Right atrium auricular region (tissue), 2 donors: ENCODE measurements around the gene PLCD3. TPM values are rescaled to one million over a fixed set of nuclear protein-coding genes. Genes with fewer than 3 reads are reported as not detected.

Experiments used
- DNase-seq: peaks from one replicate; pipeline ENCODE4 v3.0.0-alpha.2; 2019; ENCODE audit warnings: low spot score
- H3K27ac ChIP-seq, 2 donors: fragments of 200-600 bp; sonication (generic); 1 replicate in 1 of 2; 2 replicates in 1 of 2; pipeline ENCODE4 v1.5.1; 2016 to 2019
- H3K27me3 ChIP-seq, 2 donors: fragments of 200-600 bp; sonication (generic); one replicate each; pipeline versions ENCODE4 v1.5.1 to v1.6.0; 2017 to 2019
- H3K36me3 ChIP-seq: fragments of 200-600 bp; sonication (generic); one replicate; pipeline ENCODE4 v1.5.1; 2016
- H3K4me1 ChIP-seq, 2 donors: fragments of 200-600 bp; sonication (generic); one replicate each; pipeline versions ENCODE4 v1.5.1 to v1.6.0; 2017 to 2019
- H3K4me3 ChIP-seq, 2 donors: fragments of 200-600 bp; sonication (generic); 1 replicate in 1 of 2; 2 replicates in 1 of 2; pipeline ENCODE4 v1.5.1; 2017 to 2019; ENCODE audit warnings: mild to moderate bottlenecking in 1 of 2, moderate library complexity in 1 of 2
- H3K9me3 ChIP-seq, 2 donors: fragments of 200-600 bp; sonication (generic); one replicate each; pipeline ENCODE4 v1.5.1; 2019
- CTCF ChIP-seq, 2 donors: fragments of 200-600 bp; sonication (generic); IDR thresholded peaks; one replicate each; pipeline ENCODE4 v1.5.1; 2019; ENCODE audit warnings: antibody characterized with exemption in 2 of 2
- total RNA-seq, 2 donors: library from RNA; depleted of rRNA; stranded (reverse); fragments of >200 nt; gene quantifications; one replicate each; pipeline ENCODE4 v1.1.0, GENCODE V29; 2016

PLCD3 gene
- total RNA-seq, 2 donors from 2014 or later: 102 to 156 TPM

- Histone ChIP-seq H3K27ac (no peak overlapping the region), H3K4me3 (no peak overlapping the region), H3K9me3 (no peaks in the 10 kb centered on the region), H3K4me1 (peaks cover 0 to 27% of the 10 kb centered on the region in 2 donors), H3K27me3 (no peaks in the 10 kb centered on the region), H3K36me3 (no peaks in the 10 kb centered on the region)
- no peak for DNase-seq
- no peak for TF ChIP-seq CTCF (IDR thresholded peaks at IDR 0.05)
Measured at GRCh38 chr17:45138911-45139532, 6.7 kb upstream of the PLCD3 start.

GRCh38 chr17:45137561-45138305 lies 5.4 kb upstream of the PLCD3 start:
- Histone ChIP-seq H3K36me3 (no peaks in the 10 kb centered on the region), H3K4me1 (peaks cover 0 to 18% of the 10 kb centered on the region in 2 donors), H3K9me3 (no peaks in the 10 kb centered on the region), H3K27ac (no peak overlapping the region), H3K27me3 (no peaks in the 10 kb centered on the region), H3K4me3 (no peak overlapping the region)
- no peak for TF ChIP-seq CTCF (IDR thresholded peaks at IDR 0.05)
- no peak for DNase-seq

- no peak overlapping the region for H3K4me3 ChIP-seq
- no peak for DNase-seq
- peaks cover 0 to 18% of the 10 kb centered on the region in 2 donors for H3K4me1 ChIP-seq
- no peak overlapping the region for H3K27ac ChIP-seq
- no peaks in the 10 kb centered on the region for H3K9me3 ChIP-seq
- H3K36me3 ChIP-seq: no peaks in the 10 kb centered on the region
- no peaks in the 10 kb centered on the region for H3K27me3 ChIP-seq
- no peak for TF ChIP-seq CTCF (IDR thresholded peaks at IDR 0.05)
Measured at GRCh38 chr17:45136846-45137560, 4.7 kb upstream of the PLCD3 start.

DNA sequence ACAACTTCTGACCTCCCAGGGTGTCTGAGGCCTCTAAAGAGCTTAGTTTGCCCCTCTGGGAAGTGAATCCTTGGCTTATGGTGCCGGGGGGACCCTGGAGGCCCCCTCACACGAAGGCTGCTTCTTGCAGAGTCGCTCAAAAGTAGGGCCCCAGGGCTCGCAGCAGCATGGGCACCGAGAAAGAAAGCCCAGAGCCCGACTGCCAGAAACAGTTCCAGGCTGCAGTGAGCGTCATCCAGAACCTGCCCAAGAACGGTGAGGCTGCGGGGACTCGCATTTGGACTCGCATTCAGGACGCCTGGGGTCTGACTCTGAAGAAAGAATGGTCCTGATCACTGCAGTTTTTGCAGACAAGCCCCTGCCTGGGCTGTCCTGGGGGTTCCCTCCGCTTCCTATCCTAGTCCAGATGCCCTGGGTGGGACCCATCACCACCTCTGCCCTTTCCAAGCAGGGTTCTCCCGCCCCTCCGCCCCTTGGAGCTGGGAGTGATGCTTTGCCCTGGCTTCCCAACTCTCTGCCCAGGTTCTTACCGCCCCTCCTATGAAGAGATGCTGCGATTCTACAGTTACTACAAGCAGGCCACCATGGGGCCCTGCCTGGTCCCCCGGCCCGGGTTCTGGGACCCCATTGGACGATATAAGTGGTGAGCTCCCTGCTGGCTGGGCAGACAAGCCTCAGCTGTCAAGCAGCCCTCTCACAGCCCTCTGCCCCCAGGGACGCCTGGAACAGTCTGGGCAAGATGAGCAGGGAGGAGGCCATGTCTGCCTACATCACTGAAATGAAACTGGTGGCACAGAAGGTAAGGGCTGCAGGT lies 3.9 kb upstream of the PLCD3 start:
- no peak for DNase-seq
- no peak for TF ChIP-seq CTCF (IDR thresholded peaks at IDR 0.05)
- no peaks in the 10 kb centered on the region for H3K9me3 ChIP-seq
- H3K4me1 ChIP-seq: peaks cover 0 to 24% of the 10 kb centered on the region in 2 donors
- no peaks in the 10 kb centered on the region for H3K27me3 ChIP-seq
- H3K4me3 ChIP-seq: peak overlapping the region; percentile 58 to 73
- H3K27ac ChIP-seq: peak overlapping the region; percentile 76 to 84
- H3K36me3 ChIP-seq: no peaks in the 10 kb centered on the region

- Histone ChIP-seq H3K4me1 (peaks cover 0 to 32% of the 10 kb centered on the region in 2 donors), H3K27me3 (no peaks in the 10 kb centered on the region), H3K27ac (peak within 1 kb of the TSS; percentile 76 to 84), H3K36me3 (no peaks in the 10 kb centered on the region), H3K4me3 (peak within 1 kb of the TSS; percentile 58 to 73), H3K9me3 (no peaks in the 10 kb centered on the region)
- peak; percentile 99 for TF ChIP-seq CTCF (IDR thresholded peaks at IDR 0.05)
- peak; percentile 99 for DNase-seq
Measured at GRCh38 chr17:45135192-45135977, 3.1 kb upstream of the PLCD3 start, which contains the start of gene ACBD4. TSS of gene ACBD4 (plus strand) at chr17:45135687. CDS start at chr17:45136145, 458 bp downstream.
